ENCODE data around the gene SERPINB8. TPM values are rescaled to one million over a fixed set of nuclear protein-coding genes. Genes with fewer than 3 reads are reported as not detected.

SERPINB8 gene
- total and polyA plus RNA-seq, 2 of the 13 experiments (the other 11 are each of a cell fraction or from before 2014, with no cell fraction given) = 0.95 to 2.2 TPM

DNA sequence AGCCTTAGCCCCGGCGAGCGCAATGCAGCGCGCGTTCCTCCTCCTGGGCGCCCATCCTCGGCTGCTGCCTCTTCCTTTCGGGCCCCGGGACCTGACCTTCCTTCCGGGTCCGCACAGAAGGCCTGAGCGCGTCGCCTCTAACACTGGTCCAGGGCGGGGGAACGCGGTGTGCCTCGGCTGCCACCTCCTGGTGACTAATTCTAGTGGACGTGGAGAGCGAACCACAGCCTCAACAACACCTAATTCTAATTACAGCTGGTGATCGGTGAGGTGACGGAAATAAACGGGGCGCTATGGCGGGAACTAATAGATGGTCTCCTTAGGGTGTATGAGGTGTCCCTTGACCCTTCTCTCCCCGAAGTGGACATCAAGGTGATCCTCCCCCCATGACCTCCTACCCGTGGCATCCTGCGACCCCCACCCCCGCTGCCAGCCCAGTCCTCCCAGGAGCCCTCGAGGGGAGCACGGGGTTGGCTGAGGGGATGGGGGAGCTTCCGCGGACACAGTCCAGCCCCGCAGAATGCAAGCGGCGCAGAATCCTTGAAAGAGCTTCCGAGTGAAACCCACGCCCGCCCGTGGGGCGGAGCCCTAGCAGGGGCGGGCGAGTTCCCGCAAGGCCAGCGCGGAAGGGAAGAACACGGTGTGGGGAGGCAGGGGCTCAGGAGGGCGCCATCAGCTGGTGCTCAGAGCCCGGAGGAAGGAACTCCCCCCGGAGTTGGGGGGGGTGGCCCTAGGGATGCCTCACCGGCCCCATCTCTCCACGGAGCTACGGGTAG, 33.5 kb upstream of the SERPINB8 start (continued):
- TF ChIP-seq UBTF (CRISPR knock-in tag; IDR thresholded peaks at IDR 0.05) (peak; percentile 50; the same call in 1 of the 2 replicates), ETV5 (CRISPR knock-in tag; IDR thresholded peaks at IDR 0.05; ENCODE audit: borderline replicate concordance) (peak; percentile 19; the same call in 1 of the 2 replicates), ZFY (CRISPR knock-in tag; IDR thresholded peaks at IDR 0.05) (peak; percentile 53; the same call in 1 of the 2 replicates), NFKB2 (CRISPR knock-in tag; IDR thresholded peaks at IDR 0.05; ENCODE audit: borderline replicate concordance) (peak; percentile 25; the same call in 1 of the 2 replicates), E2F5 (CRISPR knock-in tag; conservative IDR thresholded peaks at IDR 0.05) (no peak), ATF1 (CRISPR knock-in tag; IDR thresholded peaks at IDR 0.05) (no peak), STAG1 (CRISPR knock-in tag; IDR thresholded peaks at IDR 0.05) (peak; percentile 72), ZNF101 (CRISPR knock-in tag; IDR thresholded peaks at IDR 0.05; ENCODE audit: borderline replicate concordance, low read depth) (no peak), CREBL2 (CRISPR knock-in tag; IDR thresholded peaks at IDR 0.05; ENCODE audit: borderline replicate concordance) (no peak), XRCC5 (optimal IDR thresholded peaks at IDR 0.05; ENCODE audit: low read length) (peak; percentile 73), NAIF1 (CRISPR knock-in tag; IDR thresholded peaks at IDR 0.05; ENCODE audit: borderline replicate concordance) (no peak), CENPT (CRISPR knock-in tag; IDR thresholded peaks at IDR 0.05; ENCODE audit: low read depth) (no peak), NR2F6 (IDR thresholded peaks at IDR 0.05) (no peak), NR2F6 (CRISPR knock-in tag; IDR thresholded peaks at IDR 0.05) (peak; percentile 59; the same call in 1 of the 2 replicates), ZNF451 (CRISPR knock-in tag; IDR thresholded peaks at IDR 0.05) (no peak), KDM1A (CRISPR knock-in tag; IDR thresholded peaks at IDR 0.05) (no peak), PCBP1 (IDR thresholded peaks at IDR 0.05; ENCODE audit: borderline replicate concordance, low read depth, low read length) (0 out of 2 replicates have a peak, but pooled peaks have one; percentile 29), SALL1 (CRISPR knock-in tag; IDR thresholded peaks at IDR 0.05) (0 out of 2 replicates have a peak, but pooled peaks have one; percentile 19), POGZ (CRISPR knock-in tag; IDR thresholded peaks at IDR 0.05) (peak; percentile 46; the same call in 1 of the 2 replicates), ELF1 (CRISPR knock-in tag; IDR thresholded peaks at IDR 0.05) (peak; percentile 82), HCFC1 (IDR thresholded peaks at IDR 0.05; ENCODE audit: low read depth, low read length) (no peak)
- TF ChIP-seq, protein P1, sequence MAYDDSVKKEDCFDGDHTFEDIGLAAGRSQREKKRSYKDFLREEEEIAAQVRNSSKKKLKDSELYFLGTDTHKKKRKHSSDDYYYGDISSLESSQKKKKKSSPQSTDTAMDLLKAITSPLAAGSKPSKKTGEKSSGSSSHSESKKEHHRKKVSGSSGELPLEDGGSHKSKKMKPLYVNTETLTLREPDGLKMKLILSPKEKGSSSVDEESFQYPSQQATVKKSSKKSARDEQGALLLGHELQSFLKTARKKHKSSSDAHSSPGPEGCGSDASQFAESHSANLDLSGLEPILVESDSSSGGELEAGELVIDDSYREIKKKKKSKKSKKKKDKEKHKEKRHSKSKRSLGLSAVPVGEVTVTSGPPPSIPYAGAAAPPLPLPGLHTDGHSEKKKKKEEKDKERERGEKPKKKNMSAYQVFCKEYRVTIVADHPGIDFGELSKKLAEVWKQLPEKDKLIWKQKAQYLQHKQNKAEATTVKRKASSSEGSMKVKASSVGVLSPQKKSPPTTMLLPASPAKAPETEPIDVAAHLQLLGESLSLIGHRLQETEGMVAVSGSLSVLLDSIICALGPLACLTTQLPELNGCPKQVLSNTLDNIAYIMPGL (CRISPR knock-in tag; IDR thresholded peaks at IDR 0.05; ENCODE audit: borderline replicate concordance in 1 of 2, low read depth in 1 of 2) = peak in 1 of 2 experiments; percentile 46; a peak in 1 of 4 replicates
- TF ChIP-seq, protein P2, sequence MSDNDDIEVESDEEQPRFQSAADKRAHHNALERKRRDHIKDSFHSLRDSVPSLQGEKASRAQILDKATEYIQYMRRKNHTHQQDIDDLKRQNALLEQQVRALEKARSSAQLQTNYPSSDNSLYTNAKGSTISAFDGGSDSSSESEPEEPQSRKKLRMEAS (IDR thresholded peaks at IDR 0.05) = peak; percentile 24; the same call in 1 of the 2 replicates
- TF ChIP-seq, protein P3, sequence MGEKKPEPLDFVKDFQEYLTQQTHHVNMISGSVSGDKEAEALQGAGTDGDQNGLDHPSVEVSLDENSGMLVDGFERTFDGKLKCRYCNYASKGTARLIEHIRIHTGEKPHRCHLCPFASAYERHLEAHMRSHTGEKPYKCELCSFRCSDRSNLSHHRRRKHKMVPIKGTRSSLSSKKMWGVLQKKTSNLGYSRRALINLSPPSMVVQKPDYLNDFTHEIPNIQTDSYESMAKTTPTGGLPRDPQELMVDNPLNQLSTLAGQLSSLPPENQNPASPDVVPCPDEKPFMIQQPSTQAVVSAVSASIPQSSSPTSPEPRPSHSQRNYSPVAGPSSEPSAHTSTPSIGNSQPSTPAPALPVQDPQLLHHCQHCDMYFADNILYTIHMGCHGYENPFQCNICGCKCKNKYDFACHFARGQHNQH (CRISPR knock-in tag; IDR thresholded peaks at IDR 0.05) = peak; percentile 37; the same call in 1 of the 2 replicates
